Measurements from ENCODE around the gene ZBTB20. TPM values are rescaled to one million over a fixed set of nuclear protein-coding genes. Genes with fewer than 3 reads are reported as not detected.
A peak's percentile ranks its signal among the peaks of the same experiment; 100 is the strongest.

The ZBTB20 gene
- total RNA-seq, 1 donor, result 32.9 TPM

- Histone ChIP-seq H3K4me1 (ENCODE audit: insufficient read depth, low read length) (peaks cover 10% of the 10 kb centered on the region), H3K9me3 (ENCODE audit: low read depth, low read length) (no peaks in the 10 kb centered on the region), H4K20me1 (ENCODE audit: insufficient read depth, low read length) (peaks cover 14% of the 10 kb centered on the region), H3K27me3 (ENCODE audit: insufficient read depth, low read length) (no peaks in the 10 kb centered on the region), H3K4me2 (ENCODE audit: insufficient read depth, low read length) (no peak overlapping the region), H3K4me3 (ENCODE audit: insufficient read depth, low read length) (no peak overlapping the region), H3K79me2 (ENCODE audit: insufficient read depth, low read length) (peaks cover 6% of the 10 kb centered on the region), H3K36me3 (ENCODE audit: insufficient read depth, low read length) (no peaks in the 10 kb centered on the region), H3K27ac (ENCODE audit: low read depth, low read length) (no peak overlapping the region), H2AFZ (ENCODE audit: low read length) (no peak overlapping the region)
- no peak for TF ChIP-seq CTCF (IDR thresholded peaks at IDR 0.05; ENCODE audit: extremely low read depth, low read depth, low read length)
- DNase-seq (ENCODE audit: insufficient read length, low spot score, missing footprints), result no peak
Measured at GRCh38 chr3:114445233-114445632, 701.9 kb downstream of the ZBTB20 start.

GRCh38 chr3:114444216-114444615 is 702.9 kb downstream of the ZBTB20 start:
- Histone ChIP-seq H3K4me2 (ENCODE audit: insufficient read depth, low read length) (no peak overlapping the region), H3K27me3 (ENCODE audit: insufficient read depth, low read length) (no peaks in the 10 kb centered on the region), H3K4me3 (ENCODE audit: insufficient read depth, low read length) (no peak overlapping the region), H2AFZ (ENCODE audit: low read length) (no peak overlapping the region), H3K79me2 (ENCODE audit: insufficient read depth, low read length) (peaks cover 6% of the 10 kb centered on the region), H3K36me3 (ENCODE audit: insufficient read depth, low read length) (no peaks in the 10 kb centered on the region), H3K4me1 (ENCODE audit: insufficient read depth, low read length) (peaks cover 10% of the 10 kb centered on the region), H3K9me3 (ENCODE audit: low read depth, low read length) (no peaks in the 10 kb centered on the region), H4K20me1 (ENCODE audit: insufficient read depth, low read length) (peaks cover 22% of the 10 kb centered on the region), H3K27ac (ENCODE audit: low read depth, low read length) (no peak overlapping the region)
- TF ChIP-seq CTCF (IDR thresholded peaks at IDR 0.05; ENCODE audit: extremely low read depth, low read depth, low read length), result no peak
- DNase-seq (ENCODE audit: insufficient read length, low spot score, missing footprints), result no peak

- Histone ChIP-seq H3K36me3 (ENCODE audit: insufficient read depth, low read length) (no peaks in the 10 kb centered on the region), H3K4me2 (ENCODE audit: insufficient read depth, low read length) (peak overlapping the region; percentile 34), H3K9me3 (ENCODE audit: low read depth, low read length) (no peaks in the 10 kb centered on the region), H3K27me3 (ENCODE audit: insufficient read depth, low read length) (no peaks in the 10 kb centered on the region), H4K20me1 (ENCODE audit: insufficient read depth, low read length) (peaks cover 33% of the 10 kb centered on the region), H3K79me2 (ENCODE audit: insufficient read depth, low read length) (peaks cover 7% of the 10 kb centered on the region), H3K4me3 (ENCODE audit: insufficient read depth, low read length) (no peak overlapping the region), H3K4me1 (ENCODE audit: insufficient read depth, low read length) (peaks cover 10% of the 10 kb centered on the region), H3K27ac (ENCODE audit: low read depth, low read length) (no peak overlapping the region), H2AFZ (ENCODE audit: low read length) (no peak overlapping the region)
- no peak for TF ChIP-seq CTCF (IDR thresholded peaks at IDR 0.05; ENCODE audit: extremely low read depth, low read depth, low read length)
- DNase-seq (ENCODE audit: insufficient read length, low spot score, missing footprints), result no peak
Measured at GRCh38 chr3:114442246-114442645, 704.8 kb downstream of the ZBTB20 start.

- DNase-seq (ENCODE audit: insufficient read length, low spot score, missing footprints), result no peak
- Histone ChIP-seq H3K79me2 (ENCODE audit: insufficient read depth, low read length) (peaks cover 7% of the 10 kb centered on the region), H3K27me3 (ENCODE audit: insufficient read depth, low read length) (no peaks in the 10 kb centered on the region), H2AFZ (ENCODE audit: low read length) (no peak overlapping the region), H3K9me3 (ENCODE audit: low read depth, low read length) (no peaks in the 10 kb centered on the region), H4K20me1 (ENCODE audit: insufficient read depth, low read length) (peaks cover 37% of the 10 kb centered on the region), H3K36me3 (ENCODE audit: insufficient read depth, low read length) (no peaks in the 10 kb centered on the region), H3K4me3 (ENCODE audit: insufficient read depth, low read length) (no peak overlapping the region), H3K4me1 (ENCODE audit: insufficient read depth, low read length) (peaks cover 10% of the 10 kb centered on the region), H3K4me2 (ENCODE audit: insufficient read depth, low read length) (no peak overlapping the region), H3K27ac (ENCODE audit: low read depth, low read length) (no peak overlapping the region)
- no peak for TF ChIP-seq CTCF (IDR thresholded peaks at IDR 0.05; ENCODE audit: extremely low read depth, low read depth, low read length)
Measured at GRCh38 chr3:114441386-114441785, 705.7 kb downstream of the ZBTB20 start.
